ENCODE data around the gene PARD3B.

PARD3B gene

DNA sequence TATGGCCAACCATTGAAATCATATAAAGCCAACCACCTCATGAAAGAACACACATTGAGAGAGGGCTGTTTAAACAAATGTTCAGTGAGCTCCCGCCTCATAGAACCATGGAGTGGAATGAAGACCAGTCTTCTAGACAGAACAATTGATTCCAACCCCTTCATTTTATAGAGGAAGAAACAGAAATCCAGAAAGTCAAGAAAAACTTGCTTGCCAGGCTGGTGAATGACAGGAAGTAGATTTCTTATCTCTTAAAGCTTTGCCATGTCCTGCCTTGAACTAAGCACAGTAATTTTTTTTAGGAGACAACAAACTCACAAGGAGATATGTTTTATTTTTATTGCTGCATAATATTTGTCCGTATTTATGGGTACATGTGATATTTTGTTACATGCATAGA, 1120.5 kb downstream of the PARD3B start:
- no peaks in the 10 kb centered on the region for H3K27me3 ChIP-seq (ENCODE audit: insufficient read depth, poor library complexity, severe bottlenecking)
- DNase-seq (ENCODE audit: low read depth in 1 of 2, low spot score in 1 of 2) = no peak
- no peak overlapping the region for H3K27ac ChIP-seq (replicated peaks)
- TF ChIP-seq CTCF (IDR thresholded peaks at IDR 0.05; ENCODE audit: insufficient read depth, low read length) = no peak
- TF ChIP-seq GABPA (IDR thresholded peaks at IDR 0.05; ENCODE audit: low read depth) = no peak
- TF ChIP-seq SPI1 (IDR thresholded peaks at IDR 0.05; ENCODE audit: borderline replicate concordance, low read depth) = no peak
- no peak for TF ChIP-seq REST (IDR thresholded peaks at IDR 0.05; ENCODE audit: insufficient replicate concordance, low read depth)
- no peak for TF ChIP-seq POLR2AphosphoS5 (IDR thresholded peaks at IDR 0.05; ENCODE audit: low read depth)
- H3K4me3 ChIP-seq (replicated peaks; ENCODE audit: insufficient read depth, low read length) = no peak overlapping the region
